H1 (cell line): ENCODE results near the gene C20orf144. TPM values are rescaled to one million over a fixed set of nuclear protein-coding genes. Genes with fewer than 3 reads are reported as not detected.

Experiments
- CTCF ChIA-PET: fragments of 300-600 bp; sonication (Branson Sonifier 250); formaldehyde crosslinking; loops from one replicate; lab custom pipeline; 2021; ENCODE audit not compliant: partially characterized antibody; lab: Charles Lee
- POLR2A ChIA-PET: fragments of 300-600 bp; sonication (Branson Sonifier 250); formaldehyde crosslinking; loops from one replicate; lab custom pipeline; 2021; ENCODE audit warnings: inconsistent platforms; ENCODE audit not compliant: partially characterized antibody; lab: Charles Lee
- DNase-seq, 2 experiments: peaks; one replicate each; pipeline versions ENCODE4 v3.0.0 to v3.0.0-alpha.2; 2010 to 2022; ENCODE audit warnings: low spot score in 2 of 2, low read depth in 1 of 2, mixed read lengths in 1 of 2
- FAIRE-seq: peaks from 2 replicates; lab custom pipeline; 2011; peaks lifted over from hg19 to GRCh38; lab: Jason Lieb, UNC
- H2AFZ ChIP-seq: 2 replicates; pipeline ENCODE4 v1.8.1; 2012; ENCODE audit warnings: low read length, inconsistent platforms
- H2AK5ac ChIP-seq: 2 replicates; pipeline ENCODE4 v1.6.1; 2013; ENCODE audit warnings: low read depth, low read length
- H2BK120ac ChIP-seq: replicated peaks from 2 replicates; pipeline ENCODE3; 2013; ENCODE audit warnings: low read depth, low read length, inconsistent platforms
- H2BK12ac ChIP-seq: 2 replicates; pipeline ENCODE4 v1.6.1; 2013; ENCODE audit warnings: low read depth, low read length
- H2BK15ac ChIP-seq: 2 replicates; pipeline ENCODE4 v1.6.1; 2013; ENCODE audit warnings: low read length
- H2BK20ac ChIP-seq: 2 replicates; pipeline ENCODE4 v1.6.1; 2013; ENCODE audit warnings: low read length
- H2BK5ac ChIP-seq: 2 replicates; pipeline ENCODE4 v1.6.1; 2013; ENCODE audit warnings: low read depth, low read length
- H3K14ac ChIP-seq: 2 replicates; pipeline ENCODE4 v1.6.1; 2013; ENCODE audit warnings: inconsistent platforms; ENCODE audit not compliant: insufficient read length
- H3K18ac ChIP-seq: 2 replicates; pipeline ENCODE4 v1.6.1; 2013; ENCODE audit warnings: low read length; ENCODE audit errors: extremely low read depth
- H3K23ac ChIP-seq: 2 replicates; pipeline ENCODE4 v1.6.1; 2013; ENCODE audit warnings: inconsistent platforms; ENCODE audit not compliant: insufficient read length
- H3K23me2 ChIP-seq: 2 replicates; pipeline ENCODE4 v1.6.1; 2013; ENCODE audit warnings: low read depth, low read length
- H3K27ac ChIP-seq: 2 replicates; pipeline ENCODE4 v1.6.1; 2011; ENCODE audit warnings: low read depth, low read length, inconsistent platforms
- H3K27me3 ChIP-seq, 4 experiments: replicated peaks in 1 of 4; 1 replicate in 1 of 4; 2 replicates in 3 of 4; pipeline versions ENCODE4 v1.6.1 to v1.8.1; 2011 to 2013; ENCODE audit warnings: low read length in 3 of 4, mild to moderate bottlenecking in 3 of 4, inconsistent platforms in 2 of 4, mixed read lengths in 2 of 4, moderate library complexity in 1 of 4; ENCODE audit not compliant: control insufficient read depth in 3 of 4, insufficient read depth in 3 of 4; ENCODE audit errors: extremely low read depth in 1 of 4
- H3K36me3 ChIP-seq, 4 experiments: 2 replicates each; pipeline versions ENCODE4 v1.6.1 to v1.8.1; 2011 to 2013; ENCODE audit warnings: mild to moderate bottlenecking in 4 of 4, low read length in 3 of 4, moderate library complexity in 2 of 4, control low read depth in 1 of 4, inconsistent platforms in 1 of 4; ENCODE audit not compliant: insufficient read depth in 4 of 4, control insufficient read depth in 2 of 4
- H3K4ac ChIP-seq: replicated peaks from 2 replicates; pipeline ENCODE3; 2013; ENCODE audit warnings: low read length, low read depth, mixed read lengths, inconsistent platforms; ENCODE audit not compliant: insufficient read length
- H3K4me1 ChIP-seq, 4 experiments: replicated peaks in 1 of 4; 1 replicate in 1 of 4; 2 replicates in 3 of 4; pipeline versions ENCODE4 v1.6.1 to v1.8.1; 2011 to 2013; ENCODE audit warnings: low read length in 3 of 4, inconsistent platforms in 2 of 4, mixed read lengths in 1 of 4; ENCODE audit not compliant: insufficient read depth in 4 of 4, control insufficient read depth in 3 of 4
- H3K4me2 ChIP-seq, 2 experiments: 2 replicates each; pipeline versions ENCODE4 v1.6.1 to v1.8.1; 2011 to 2013; ENCODE audit warnings: low read depth in 2 of 2, low read length in 2 of 2, control low read depth in 1 of 2, inconsistent platforms in 1 of 2, mild to moderate bottlenecking in 1 of 2; ENCODE audit not compliant: insufficient read depth in 1 of 2
- H3K4me3 ChIP-seq, 4 experiments: fragments of 200-600, 300-600 bp in 1 of 4; sonication (generic), shearing (Covaris generic), sonication (Bioruptor Twin) in 1 of 4; 2 replicates each; pipeline versions ENCODE4 v1.5.1 to v1.8.1; 2011 to 2016; ENCODE audit warnings: low read length in 4 of 4, low read depth in 3 of 4, control low read depth in 2 of 4, inconsistent platforms in 2 of 4, mild to moderate bottlenecking in 2 of 4, mixed read lengths in 1 of 4, moderate library complexity in 1 of 4; ENCODE audit not compliant: insufficient read depth in 2 of 4; ENCODE audit errors: extremely low read depth in 1 of 4
- H3K56ac ChIP-seq: replicated peaks from 2 replicates; pipeline ENCODE3; 2013; ENCODE audit warnings: low read depth, mild to moderate bottlenecking, mixed read lengths, low read length, inconsistent platforms; ENCODE audit not compliant: insufficient read length
- H3K79me1 ChIP-seq: 2 replicates; pipeline ENCODE4 v1.6.1; 2013; ENCODE audit warnings: low read depth, low read length, control low read depth
- H3K79me2 ChIP-seq, 2 experiments: 2 replicates each; pipeline versions ENCODE4 v1.6.1 to v1.8.1; 2012 to 2013; ENCODE audit warnings: low read length in 2 of 2, mild to moderate bottlenecking in 2 of 2, inconsistent platforms in 1 of 2; ENCODE audit not compliant: insufficient read depth in 2 of 2, control insufficient read depth in 1 of 2
- H3K9ac ChIP-seq, 4 experiments: replicated peaks in 1 of 4; 1 replicate in 1 of 4; 2 replicates in 3 of 4; pipeline versions ENCODE4 v1.6.1 to v1.8.1; 2011 to 2013; ENCODE audit warnings: low read depth in 3 of 4, low read length in 3 of 4, control low read depth in 2 of 4, mild to moderate bottlenecking in 2 of 4, moderate library complexity in 2 of 4, inconsistent platforms in 1 of 4; ENCODE audit errors: extremely low read depth in 1 of 4
- H3K9me3 ChIP-seq, 2 experiments: 2 replicates each; pipeline versions ENCODE4 v1.6.1 to v1.8.1; 2012 to 2013; ENCODE audit warnings: mild to moderate bottlenecking in 2 of 2, moderate library complexity in 2 of 2, control low read depth in 1 of 2, inconsistent platforms in 1 of 2, low read depth in 1 of 2, low read length in 1 of 2, mixed read lengths in 1 of 2; ENCODE audit not compliant: insufficient read depth in 2 of 2
- H4K20me1 ChIP-seq, 2 experiments: replicated peaks in 1 of 2; 2 replicates each; pipeline versions ENCODE3 to v1.8.1; 2011 to 2013; ENCODE audit warnings: inconsistent platforms in 2 of 2, low read length in 2 of 2, mild to moderate bottlenecking in 1 of 2; ENCODE audit not compliant: insufficient read depth in 2 of 2, control insufficient read depth in 1 of 2
- H4K5ac ChIP-seq: 2 replicates; pipeline ENCODE4 v1.6.1; 2013; ENCODE audit warnings: low read length, low read depth, mixed read lengths, inconsistent platforms; ENCODE audit not compliant: insufficient read length
- H4K8ac ChIP-seq: 2 replicates; pipeline ENCODE4 v1.8.0; 2013; ENCODE audit warnings: mild to moderate bottlenecking, moderate library complexity, low read length, inconsistent platforms; ENCODE audit not compliant: insufficient read depth; ENCODE audit errors: extremely low read depth
- H4K91ac ChIP-seq: replicated peaks from 2 replicates; pipeline ENCODE3; 2013; ENCODE audit warnings: low read length, mixed read lengths, inconsistent platforms; ENCODE audit not compliant: insufficient read length
- CHD1 ChIP-seq: IDR thresholded peaks from 2 replicates; pipeline ENCODE4 v1.6.1; 2012; ENCODE audit warnings: low read depth, low read length, improper control_type of control experiment
- CTCF ChIP-seq, 3 experiments: IDR thresholded peaks; 1 replicate in 2 of 3; 2 replicates in 1 of 3; pipeline versions ENCODE4 v1.5.1 to v1.6.1; 2011; ENCODE audit warnings: low read length in 3 of 3, mild to moderate bottlenecking in 3 of 3, inconsistent platforms in 2 of 3, low read depth in 1 of 3, moderate library complexity in 1 of 3; ENCODE audit not compliant: insufficient read depth in 1 of 3; ENCODE audit errors: control extremely low read depth in 1 of 3
- MAX ChIP-seq: IDR thresholded peaks from 2 replicates; pipeline ENCODE4 v1.6.1; 2012; ENCODE audit warnings: inconsistent platforms
- NRF1 ChIP-seq: IDR thresholded peaks from 2 replicates; pipeline ENCODE4 v1.6.1; 2011; ENCODE audit warnings: mild to moderate bottlenecking, low read depth, low read length, improper control_type of control experiment
- PHF8 ChIP-seq: fragments of 200-600 bp; sonication (generic); conservative IDR thresholded peaks from 2 replicates; pipeline ENCODE4 v1.7.1; 2012; ENCODE audit warnings: low read depth, mild to moderate bottlenecking, inconsistent platforms, low read length, moderate library complexity
- POLR2AphosphoS5 ChIP-seq: IDR thresholded peaks from 2 replicates; pipeline ENCODE4 v1.6.1; 2011; ENCODE audit warnings: low read depth, low read length
- RNF2 ChIP-seq: fragments of 200-900, 300-1000 bp; sonication (generic); IDR thresholded peaks from 2 replicates; pipeline ENCODE4 v1.7.1; 2016; ENCODE audit warnings: borderline replicate concordance, low read depth, mild to moderate bottlenecking, antibody characterized with exemption, low read length; ENCODE audit not compliant: poor library complexity, severe bottlenecking; ENCODE audit errors: missing control alignments
- RXRA ChIP-seq: IDR thresholded peaks from 2 replicates; pipeline ENCODE4 v1.6.1; 2011; ENCODE audit warnings: low read depth, mild to moderate bottlenecking, low read length, moderate library complexity; ENCODE audit not compliant: insufficient read depth
- TAF7 ChIP-seq: optimal IDR thresholded peaks from 2 replicates; pipeline ENCODE3; 2011; ENCODE audit warnings: low read depth, mild to moderate bottlenecking, inconsistent platforms, low read length, moderate library complexity, borderline replicate concordance
- TCF12 ChIP-seq: IDR thresholded peaks from 2 replicates; pipeline ENCODE4 v1.6.1; 2011; ENCODE audit warnings: low read depth, mild to moderate bottlenecking, low read length
- WGBS, 2 experiments: shearing (Covaris generic) in 1 of 2; methylation state at CpG; one replicate each; pipeline versions ENCODE4 v1.1.6 to v1.1.7; 2013 to 2015; ENCODE audit warnings: low lambda C conversion rate in 2 of 2, mixed read lengths in 2 of 2, inconsistent platforms in 1 of 2, low coverage in 1 of 2, missing lambda C conversion rate in 1 of 2; ENCODE audit not compliant: insufficient replicate concordance in 2 of 2, insufficient coverage in 1 of 2, insufficient read length in 1 of 2; ENCODE audit errors: extremely low coverage in 1 of 2, missing lambda C conversion rate in 1 of 2; 5-methylcytosine and 5-hydroxymethylcytosine counted together
- polyA plus RNA-seq, 7 experiments: library from polyadenylated mRNA; depleted of rRNA in 3 of 7; stranded (reverse) in 5 of 7; unstranded in 2 of 7; fragments of >200 nt in 5 of 7; fragments of 200-250 nt in 2 of 7; gene quantifications; 1 replicate in 5 of 7; 2 replicates in 1 of 7; 4 replicates in 1 of 7; pipeline versions ENCODE4 v1.2.1 to v1.2.3, GENCODE V29; 2011 to 2013; ENCODE audit warnings: missing spikeins in 2 of 7, mixed read lengths in 2 of 7
- total RNA-seq: library from RNA; stranded (reverse); fragmentation: NEBNext Ultra II Directional; extraction: Animal tissue kit (Norgen Biotek cat#: 25700); gene quantifications from 2 replicates; pipeline ENCODE4 v1.2.1, GENCODE V29; 2021

The C20orf144 gene
- total and polyA plus RNA-seq, 2 of the 8 experiments (the other 6 are each of a cell fraction or from before 2014, with no cell fraction given), result 0.21 to 0.24 TPM

GRCh38 chr20:33654680-33655161 lies 7.4 kb upstream of the C20orf144 start:
- no peak overlapping the region for H2BK12ac ChIP-seq
- H3K18ac ChIP-seq, result no peak overlapping the region
- FAIRE-seq (no peak), DNase-seq (no peak)
- H4K91ac ChIP-seq, result no peak overlapping the region
- ChIA-PET POLR2A (interaction anchor here (1.2 to 4.7 kb wide), 4 partner anchors 11 to 211 kb away, joined by 5 to 63 read pairs (median 6); partner anchors contain the start of genes ACTL10 and SNTA1), CTCF (interaction anchor here (0.8 to 5.0 kb wide), 11 partner anchors 10 to 269 kb away, joined by 3 to 31 read pairs (median 4); partner anchors contain the start of gene ACTL10)
- no peaks in the 10 kb centered on the region for H3K23me2 ChIP-seq
- H3K27ac ChIP-seq, result no peak overlapping the region
- H3K14ac ChIP-seq, result no peak overlapping the region
- H4K8ac ChIP-seq, result no peak overlapping the region; the same call in 1 of the 2 replicates
- H4K20me1 ChIP-seq, result no peaks in the 10 kb centered on the region
- H2AFZ ChIP-seq, result no peak overlapping the region
- H3K4ac ChIP-seq, result no peak overlapping the region
- H2AK5ac ChIP-seq, result no peak overlapping the region
- no peak overlapping the region for H4K5ac ChIP-seq
- no peak overlapping the region for H2BK20ac ChIP-seq
- H3K56ac ChIP-seq, result peak overlapping the region; percentile 25
- H3K4me3 ChIP-seq, result no peak overlapping the region
- H2BK5ac ChIP-seq, result no peak overlapping the region
- H2BK120ac ChIP-seq, result no peak overlapping the region
- 86% methylated on average over 14 of the region's 14 CpGs; no CpG with 5 or more reads in 1 of the 2 experiments for WGBS, 2 experiments
- peaks cover 0 to 11% (median 1%) of the 10 kb centered on the region in 4 experiments; a peak in 4 of 7 replicates for H3K4me1 ChIP-seq
- no peaks in the 10 kb centered on the region for H3K79me1 ChIP-seq
- H2BK15ac ChIP-seq, result 0 out of 2 replicates have a peak overlapping the region, but pooled peaks have one; percentile 29
- H3K79me2 ChIP-seq, result no peaks in the 10 kb centered on the region
- no peaks in the 10 kb centered on the region for H3K27me3 ChIP-seq
- no peak overlapping the region for H3K4me2 ChIP-seq
- no peak overlapping the region for H3K9ac ChIP-seq
- peaks cover 0 to 10% (median 0%) of the 10 kb centered on the region in 4 experiments; a peak in 2 of 8 replicates for H3K36me3 ChIP-seq
- H3K9me3 ChIP-seq, result no peaks in the 10 kb centered on the region
- no peak overlapping the region for H3K23ac ChIP-seq
- TF ChIP-seq RXRA (no peak), TCF12 (no peak), TAF7 (no peak), CTCF (IDR thresholded peaks at IDR 0.05; ENCODE audit: control extremely low read depth in 1 of 3, insufficient read depth in 1 of 3, low read depth in 1 of 3, low read length in 3 of 3) (no peak), RNF2 (no peak), PHF8 (no peak), POLR2AphosphoS5 (0 out of 2 replicates have a peak, but pooled peaks have one; percentile 11), NRF1 (no peak), CHD1 (no peak), MAX (no peak)
